ENCODE data around the gene DDT. TPM values are rescaled to one million over a fixed set of nuclear protein-coding genes. Genes with fewer than 3 reads are reported as not detected.
"Not testable (repeated sequence)": the region's sequence is repeated elsewhere in the genome, so short reads cannot be mapped to it uniquely, and the experiment has no call there.

Gene DDT
- total RNA-seq = 100 to 1,000 TPM; 105 to 108 TPM

GRCh38 chr22:23974345-23974744 is at the start of gene DDT:
Gene DDT (minus strand): TSS chr22:23974441. CDS start chr22:23974414, 27 bp downstream.
- Mint-ChIP-seq H3K4me1 (ENCODE audit: low read depth) (peaks cover 23% of the 10 kb centered on the region), H3K36me3 (peaks cover 20% of the 10 kb centered on the region)
- intact Hi-C loops (cut with micrococcal nuclease); H3K4me3 Mint-ChIP-seq; POLR2A ChIA-PET; CTCF ChIA-PET; DNase-seq; H3K27me3 Mint-ChIP-seq; H3K9me3 Mint-ChIP-seq; H3K27ac Mint-ChIP-seq: not testable (repeated sequence)

DNA sequence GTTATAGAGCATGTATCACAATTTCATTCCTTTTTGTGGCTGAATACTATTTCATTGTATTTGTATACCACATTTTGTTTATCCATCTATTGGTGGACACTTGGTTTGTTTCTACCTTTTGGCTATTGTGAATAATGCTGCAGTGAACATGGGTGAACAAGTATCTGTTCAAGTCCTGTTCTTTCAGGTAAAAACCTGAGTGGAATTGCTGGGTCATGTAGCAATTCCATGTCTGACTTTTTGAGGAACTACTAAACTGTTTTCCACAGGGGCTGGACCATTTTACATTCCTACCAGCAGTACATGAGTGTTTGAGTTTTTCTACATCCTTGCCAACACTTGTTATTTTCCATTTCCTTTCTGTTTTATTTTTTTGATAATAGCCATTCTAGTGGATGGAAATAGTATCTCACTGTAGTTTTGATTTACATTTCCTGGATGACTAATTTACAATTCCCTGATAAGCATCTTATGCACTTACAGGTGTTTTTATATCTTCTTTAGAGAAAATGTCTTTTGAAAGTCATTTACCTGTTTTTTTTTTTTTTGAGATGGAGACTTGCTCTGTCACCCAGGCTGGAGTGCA is 49.1 kb upstream of the DDT start:
- POLR2A ChIA-PET = interaction anchor here (1.0 kb wide), 1 partner anchor 12 kb away, joined by 4 read pairs; the partner anchor contains the start of gene CABIN1
- Mint-ChIP-seq H3K36me3 (peaks cover 29% of the 10 kb centered on the region), H3K27ac (peak overlapping the region; percentile 58), H3K4me3 (no peak overlapping the region), H3K27me3 (no peaks in the 10 kb centered on the region), H3K9me3 (peaks cover 6% of the 10 kb centered on the region), H3K4me1 (ENCODE audit: low read depth) (peaks cover 43% of the 10 kb centered on the region)
- no peak for DNase-seq
- CTCF ChIA-PET = interaction anchor here (1.2 kb wide), 1 partner anchor 13 kb away, joined by 5 read pairs; the partner anchor contains the start of gene CABIN1
- intact Hi-C loops (cut with micrococcal nuclease) = no loop called here

DNA sequence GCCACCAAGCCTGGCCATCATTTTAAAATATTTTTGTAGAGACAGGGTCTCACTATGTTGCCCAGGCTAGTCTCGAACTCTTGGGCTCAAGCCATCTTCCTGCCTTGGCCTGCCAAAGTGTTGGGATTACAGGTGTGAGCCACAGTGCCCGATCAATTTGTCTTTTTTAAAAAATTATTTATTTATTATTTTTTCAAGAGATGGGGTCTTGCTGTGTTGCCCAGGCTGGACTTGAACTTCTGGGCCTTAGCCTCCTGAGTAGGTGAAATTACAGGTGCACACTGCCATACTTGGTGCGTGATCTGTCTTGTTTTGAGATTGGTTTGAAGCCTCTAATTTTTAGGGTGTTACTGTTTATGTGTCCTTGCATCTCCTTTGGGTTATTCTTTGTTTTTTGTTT is 47.1 kb upstream of the DDT start:
- no peak for DNase-seq
- Mint-ChIP-seq H3K4me1 (ENCODE audit: low read depth) (peaks cover 40% of the 10 kb centered on the region), H3K27ac (no peak overlapping the region), H3K9me3 (peaks cover 6% of the 10 kb centered on the region), H3K27me3 (no peaks in the 10 kb centered on the region), H3K4me3 (no peak overlapping the region), H3K36me3 (peaks cover 33% of the 10 kb centered on the region)
- intact Hi-C loops (cut with micrococcal nuclease) = no loop called here
- CTCF ChIA-PET = no interaction called here
- POLR2A ChIA-PET = no interaction called here

- POLR2A ChIA-PET = no interaction called here
- Mint-ChIP-seq H3K36me3 (peaks cover 12% of the 10 kb centered on the region), H3K27ac (no peak overlapping the region), H3K4me3 (no peak overlapping the region), H3K27me3 (no peaks in the 10 kb centered on the region), H3K4me1 (ENCODE audit: low read depth) (peaks cover 32% of the 10 kb centered on the region), H3K9me3 (no peaks in the 10 kb centered on the region)
- intact Hi-C loops (cut with micrococcal nuclease) = no loop called here
- DNase-seq = no peak
- CTCF ChIA-PET = no interaction called here
These were observed 41.9 kb upstream of the DDT start for GRCh38 chr22:24016156-24016555.

- no peak for DNase-seq
- POLR2A ChIA-PET = interaction anchor here (1.6 kb wide), 1 partner anchor 145 kb away, joined by 19 read pairs; no protein-coding TSS in a partner anchor
- H3K9me3 Mint-ChIP-seq = no peaks in the 10 kb centered on the region
- CTCF ChIA-PET = no interaction called here
- H3K4me3 Mint-ChIP-seq = peak overlapping the region; percentile 92
- H3K27me3 Mint-ChIP-seq = no peaks in the 10 kb centered on the region
- intact Hi-C loops (cut with micrococcal nuclease) = loop anchor here (1.0 to 2.0 kb wide), 2 partner anchors 145 to 224 kb away; no protein-coding TSS in a partner anchor
- peak overlapping the region; percentile 92 for H3K27ac Mint-ChIP-seq
- peaks cover 9% of the 10 kb centered on the region for H3K36me3 Mint-ChIP-seq
- H3K4me1 Mint-ChIP-seq (ENCODE audit: low read depth) = peaks cover 24% of the 10 kb centered on the region
These were observed 37.5 kb upstream of the DDT start for GRCh38 chr22:24011735-24012068.

- intact Hi-C loops (cut with micrococcal nuclease) = loop anchor here (2.0 kb wide), 1 partner anchor 147 kb away; no protein-coding TSS in a partner anchor
- no peak for DNase-seq
- H3K4me3 Mint-ChIP-seq = peak overlapping the region; percentile 33
- POLR2A ChIA-PET = interaction anchor here (1.6 to 2.3 kb wide), 2 partner anchors 116 to 147 kb away, joined by 7 to 19 read pairs; partner anchors contain the start of gene MIF
- H3K27me3 Mint-ChIP-seq = no peaks in the 10 kb centered on the region
- peaks cover 1% of the 10 kb centered on the region for H3K36me3 Mint-ChIP-seq
- CTCF ChIA-PET = interaction anchor here (1.1 to 1.6 kb wide), 4 partner anchors 12 to 165 kb away, joined by 3 to 12 read pairs (median 4); no protein-coding TSS in a partner anchor
- H3K27ac Mint-ChIP-seq = peak overlapping the region; percentile 43
- peaks cover 24% of the 10 kb centered on the region for H3K4me1 Mint-ChIP-seq (ENCODE audit: low read depth)
- no peaks in the 10 kb centered on the region for H3K9me3 Mint-ChIP-seq
These were observed 35.8 kb upstream of the DDT start for GRCh38 chr22:24010018-24010391.

- CTCF ChIA-PET = interaction anchor here (1.1 kb wide), 1 partner anchor 165 kb away, joined by 3 read pairs; no protein-coding TSS in a partner anchor
- H3K9me3 Mint-ChIP-seq = no peaks in the 10 kb centered on the region
- H3K4me1 Mint-ChIP-seq (ENCODE audit: low read depth) = peaks cover 20% of the 10 kb centered on the region
- H3K4me3 Mint-ChIP-seq = no peak overlapping the region
- POLR2A ChIA-PET = interaction anchor here (2.3 kb wide), 1 partner anchor 115 kb away, joined by 7 read pairs; the partner anchor contains the start of gene MIF
- no peak overlapping the region for H3K27ac Mint-ChIP-seq
- no peaks in the 10 kb centered on the region for H3K27me3 Mint-ChIP-seq
- DNase-seq = no peak
- intact Hi-C loops (cut with micrococcal nuclease) = loop anchor here (2.0 kb wide), 1 partner anchor 147 kb away; no protein-coding TSS in a partner anchor
- peaks cover 1% of the 10 kb centered on the region for H3K36me3 Mint-ChIP-seq
These were observed 35.2 kb upstream of the DDT start for GRCh38 chr22:24009227-24010017.

- no peak for DNase-seq
- Mint-ChIP-seq H3K27ac (no peak overlapping the region), H3K4me1 (ENCODE audit: low read depth) (peaks cover 16% of the 10 kb centered on the region), H3K9me3 (no peaks in the 10 kb centered on the region), H3K27me3 (peaks cover under 1% of the 10 kb centered on the region), H3K4me3 (no peak overlapping the region), H3K36me3 (peaks cover 1% of the 10 kb centered on the region)
- ChIA-PET POLR2A (interaction anchor here (2.3 kb wide), 1 partner anchor 114 kb away, joined by 7 read pairs; the partner anchor contains the start of gene MIF), CTCF (no interaction called here)
- intact Hi-C loops (cut with micrococcal nuclease) = no loop called here
These were observed 34.4 kb upstream of the DDT start for GRCh38 chr22:24008381-24009226.

GRCh38 chr22:24008022-24008283 is 33.7 kb upstream of the DDT start:
- H3K27me3 Mint-ChIP-seq = peaks cover 4% of the 10 kb centered on the region
- H3K4me3 Mint-ChIP-seq = no peak overlapping the region
- ChIA-PET CTCF (no interaction called here), POLR2A (no interaction called here)
- no peak overlapping the region for H3K27ac Mint-ChIP-seq
- DNase-seq = no peak
- intact Hi-C loops (cut with micrococcal nuclease) = no loop called here
- H3K36me3 Mint-ChIP-seq = peaks cover 1% of the 10 kb centered on the region
- no peaks in the 10 kb centered on the region for H3K9me3 Mint-ChIP-seq
- peaks cover 11% of the 10 kb centered on the region for H3K4me1 Mint-ChIP-seq (ENCODE audit: low read depth)

GRCh38 chr22:24007253-24008021 is 33.2 kb upstream of the DDT start:
- Mint-ChIP-seq H3K4me3 (no peak overlapping the region), H3K36me3 (peaks cover 1% of the 10 kb centered on the region), H3K9me3 (no peaks in the 10 kb centered on the region), H3K27me3 (peaks cover 4% of the 10 kb centered on the region), H3K4me1 (ENCODE audit: low read depth) (peaks cover 8% of the 10 kb centered on the region), H3K27ac (no peak overlapping the region)
- POLR2A ChIA-PET = no interaction called here
- CTCF ChIA-PET = no interaction called here
- intact Hi-C loops (cut with micrococcal nuclease) = no loop called here
- no peak for DNase-seq

DNA sequence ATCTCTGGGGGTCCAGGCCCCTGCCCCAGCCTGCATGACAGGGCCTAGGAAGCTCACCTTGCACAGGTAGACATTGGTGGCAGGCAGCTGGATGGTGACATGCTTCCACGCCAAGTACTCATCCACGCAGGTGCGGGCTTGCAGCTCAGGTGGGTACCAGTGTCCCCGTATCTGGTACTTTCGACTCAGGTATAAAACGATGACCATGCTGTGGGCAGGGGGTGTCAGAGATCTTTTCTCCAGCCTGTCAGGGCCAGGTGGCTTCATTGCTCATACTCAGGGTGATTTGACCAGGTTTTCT is 32.6 kb upstream of the DDT start:
- Mint-ChIP-seq H3K27me3 (peaks cover 4% of the 10 kb centered on the region), H3K27ac (no peak overlapping the region), H3K4me3 (no peak overlapping the region), H3K9me3 (no peaks in the 10 kb centered on the region), H3K36me3 (peaks cover 1% of the 10 kb centered on the region), H3K4me1 (ENCODE audit: low read depth) (peaks cover 5% of the 10 kb centered on the region)
- ChIA-PET CTCF (no interaction called here), POLR2A (no interaction called here)
- intact Hi-C loops (cut with micrococcal nuclease) = no loop called here
- no peak for DNase-seq

All from activated CD4-positive, alpha-beta memory T cell treated with anti-CD3 and anti-CD28 coated beads for 36 hours (primary cell).